HepG2 (cell line): ENCODE results near the gene IDUA. TPM values are rescaled to one million over a fixed set of nuclear protein-coding genes. Genes with fewer than 3 reads are reported as not detected.
A peak's percentile ranks its signal among the peaks of the same experiment; 100 is the strongest.

Experiments used
- ATAC-seq: fragments of 200-7000 bp; cut with Tn5 transposase; 3 replicates; pipeline ENCODE4 v1.9.1; 2020; ENCODE audit warnings: mild to moderate bottlenecking, moderate library complexity
- BruUV-seq: library from RNA; stranded (reverse); fragments of 400-500 nt; replicated peaks from 2 replicates; lab custom pipeline; 2021; lab: Mats Ljungman, UMichigan
- CTCF ChIA-PET: fragments of 300-600 bp; formaldehyde crosslinking; extraction: SDS; loops from one replicate; lab custom pipeline; 2021; ENCODE audit warnings: low total read pairs, inconsistent platforms, low intra/inter-chr PET ratio; lab: Yijun Ruan, JAX
- POLR2A ChIA-PET: fragments of 350-600 bp; sonication (Branson Sonifier 250); formaldehyde crosslinking; loops from one replicate; lab custom pipeline; 2020; ENCODE audit warnings: antibody characterized with exemption, inconsistent platforms; lab: Yijun Ruan, JAX
- DNase-seq: peaks from one replicate; pipeline ENCODE4 v3.0.0-alpha.2; 2015; ENCODE audit warnings: low spot score
- FAIRE-seq: peaks from 3 replicates; lab custom pipeline; 2011; peaks lifted over from hg19 to GRCh38; lab: Jason Lieb, UNC
- H2AFZ ChIP-seq: one replicate; pipeline ENCODE4 v1.6.1; 2011; ENCODE audit warnings: low read length, inconsistent platforms
- H3K27ac ChIP-seq: fragments of 300-600 bp; 3 replicates; pipeline ENCODE4 v1.8.0; 2011; ENCODE audit warnings: mixed run types, mild to moderate bottlenecking, mixed read lengths, low read length, inconsistent platforms; ENCODE audit not compliant: insufficient read depth; ENCODE audit errors: extremely low read length
- H3K27me3 ChIP-seq, 2 experiments: fragments of 200-600 bp in 1 of 2; 2 replicates in 1 of 2; 3 replicates in 1 of 2; pipeline versions ENCODE4 v1.6.0 to v1.8.0; 2011; ENCODE audit warnings: low read length in 2 of 2, mild to moderate bottlenecking in 2 of 2, moderate library complexity in 2 of 2, inconsistent platforms in 1 of 2; ENCODE audit not compliant: insufficient read depth in 2 of 2, control insufficient read depth in 1 of 2
- H3K36me3 ChIP-seq, 2 experiments: fragments of 200-600 bp in 1 of 2; replicated peaks in 1 of 2; 2 replicates in 1 of 2; 3 replicates in 1 of 2; pipeline versions ENCODE4 v1.5.1 to v1.8.0; 2011; ENCODE audit warnings: low read length in 2 of 2, inconsistent platforms in 1 of 2; ENCODE audit not compliant: insufficient read depth in 2 of 2, control insufficient read depth in 1 of 2
- H3K4me1 ChIP-seq: 2 replicates; pipeline ENCODE4 v1.5.1; 2012; ENCODE audit warnings: low read length, inconsistent platforms; ENCODE audit not compliant: insufficient read depth
- H3K4me2 ChIP-seq: 2 replicates; pipeline ENCODE4 v1.6.0; 2011; ENCODE audit warnings: low read depth, low read length, inconsistent platforms
- H3K4me3 ChIP-seq, 3 experiments: fragments of 200-600 bp in 1 of 3; sonication (generic), shearing (Covaris generic) in 1 of 3; replicated peaks in 1 of 3; 2 replicates each; pipeline ENCODE4 v1.5.1; 2011 to 2016; ENCODE audit warnings: low read length in 3 of 3, inconsistent platforms in 2 of 3, low read depth in 2 of 3, mild to moderate bottlenecking in 2 of 3, control low read depth in 1 of 3, mixed read lengths in 1 of 3; ENCODE audit not compliant: insufficient read depth in 1 of 3
- H3K79me2 ChIP-seq: one replicate; pipeline ENCODE4 v1.6.1; 2011; ENCODE audit warnings: low read length, inconsistent platforms; ENCODE audit not compliant: insufficient read depth
- H3K9ac ChIP-seq: 2 replicates; pipeline ENCODE4 v1.6.0; 2011; ENCODE audit warnings: mild to moderate bottlenecking, low read depth, low read length, inconsistent platforms; ENCODE audit not compliant: insufficient read depth
- H3K9me3 ChIP-seq: 2 replicates; pipeline ENCODE4 v1.5.1; 2012; ENCODE audit warnings: mild to moderate bottlenecking, low read length
- H4K20me1 ChIP-seq: 2 replicates; pipeline ENCODE4 v1.6.0; 2011; ENCODE audit warnings: inconsistent platforms, mild to moderate bottlenecking, low read length, moderate library complexity; ENCODE audit not compliant: insufficient read depth
- ARID4A ChIP-seq: sonication (generic); formaldehyde crosslinking; IDR thresholded peaks from 2 replicates; pipeline ENCODE4 v1.5.0; 2020; ENCODE audit warnings: mild to moderate bottlenecking, missing genetic modification reagents, borderline replicate concordance
- FOXC1 ChIP-seq: sonication (generic); formaldehyde crosslinking; IDR thresholded peaks from 2 replicates; pipeline ENCODE4 v1.8.0; 2022; ENCODE audit warnings: mild to moderate bottlenecking, missing genetic modification reagents, borderline replicate concordance
- HDAC1 ChIP-seq: sonication (generic); formaldehyde crosslinking; IDR thresholded peaks from 2 replicates; pipeline ENCODE4 v1.5.1; 2020; ENCODE audit warnings: mild to moderate bottlenecking, missing genetic modification reagents
- HHEX ChIP-seq: IDR thresholded peaks from 2 replicates; pipeline ENCODE4 v1.6.1; 2016; ENCODE audit warnings: control low read depth
- KLF6 ChIP-seq: IDR thresholded peaks from 2 replicates; pipeline ENCODE4 v1.8.0; 2016; ENCODE audit warnings: missing biosample characterization, missing genetic modification reagents
- SIX1 ChIP-seq: sonication (generic); formaldehyde crosslinking; IDR thresholded peaks from 2 replicates; pipeline ENCODE4 v1.4.0; 2020; ENCODE audit warnings: missing genetic modification reagents, borderline replicate concordance
- TBP ChIP-seq: sonication (generic); formaldehyde crosslinking; IDR thresholded peaks from 2 replicates; pipeline ENCODE4 v1.5.0; 2020; ENCODE audit warnings: missing genetic modification reagents
- TSC22D2 ChIP-seq: sonication (generic); formaldehyde crosslinking; IDR thresholded peaks from 2 replicates; pipeline ENCODE4 v1.5.1; 2020; ENCODE audit warnings: missing genetic modification reagents, mild to moderate bottlenecking, borderline replicate concordance
- ZC3H13 ChIP-seq: sonication (generic); formaldehyde crosslinking; IDR thresholded peaks from 2 replicates; pipeline ENCODE4 v1.8.1; 2023; ENCODE audit warnings: mild to moderate bottlenecking, missing genetic modification reagents, moderate library complexity
- ZNF207 ChIP-seq: fragments of 450-650 bp; IDR thresholded peaks from 2 replicates; pipeline ENCODE4 v1.6.1; 2016; ENCODE audit warnings: antibody characterized with exemption, borderline replicate concordance
- ZNF737 ChIP-seq: sonication (generic); formaldehyde crosslinking; IDR thresholded peaks from 2 replicates; pipeline ENCODE4 v1.5.0; 2020; ENCODE audit warnings: missing genetic modification reagents, mild to moderate bottlenecking, borderline replicate concordance
- WGBS: methylation state at CpG from one replicate; pipeline ENCODE4 v1.1.6; 2017; ENCODE audit warnings: low lambda C conversion rate; 5-methylcytosine and 5-hydroxymethylcytosine counted together
- in situ Hi-C: cut with HindIII; loops from 2 replicates; pipeline ENCODE4 v1.10.0; 2017; ENCODE audit warnings: low pct_unique_long_range_greater_than_20kb; ENCODE audit not compliant: extremely low pct_ligation_motif_present
- intact Hi-C: fragments of 100-400 bp; cut with micrococcal nuclease; formaldehyde crosslinking; loops from one replicate; pipeline ENCODE4 v1.10.0; 2022; ENCODE audit not compliant: unreplicated experiment
- polyA plus RNA-seq, 8 experiments: library from polyadenylated mRNA; depleted of rRNA in 3 of 8; stranded (reverse) in 7 of 8; unstranded in 1 of 8; fragments of >200 nt; fragmentation: Illumina TruSeq in 4 of 8; extraction: Trizol in 4 of 8; gene quantifications; 2 replicates each; pipeline versions ENCODE4 v1.2.1 to v1.2.3, GENCODE V29; 2011 to 2016; ENCODE audit warnings: low read depth in 4 of 8, missing spikeins in 1 of 8, mixed read lengths in 1 of 8; ENCODE audit not compliant: insufficient read depth in 1 of 8
- total RNA-seq, 5 experiments: library from RNA; depleted of rRNA; stranded (reverse); fragments of >200 nt; fragmentation: Illumina TruSeq; extraction: Trizol; gene quantifications; 2 replicates each; pipeline ENCODE4 v1.2.3, GENCODE V29; 2016; ENCODE audit warnings: low read depth in 1 of 5
- TF ChIP-seq, protein P1 (sequence below): sonication (generic); formaldehyde crosslinking; IDR thresholded peaks from 2 replicates; pipeline ENCODE4 v1.4.0; 2020; ENCODE audit warnings: missing genetic modification reagents, borderline replicate concordance
- TF ChIP-seq, protein P2 (sequence below): sonication (generic); formaldehyde crosslinking; IDR thresholded peaks from 2 replicates; pipeline ENCODE4 v1.4.0; 2020; ENCODE audit warnings: mild to moderate bottlenecking, missing genetic modification reagents

IDUA gene
- total and polyA plus RNA-seq, 2 of the 13 experiments (the other 11 are each of a cell fraction or from before 2014, with no cell fraction given) = 0.77 to 1.0 TPM

- intact Hi-C loops (loop anchor here (2.0 kb wide), 1 partner anchor 20 kb away; the partner anchor contains the start of gene SLC26A1), in situ Hi-C loops (no loop called here)
- no TSS peak for BruUV-seq
- Histone ChIP-seq H3K4me1 (peaks cover 21% of the 10 kb centered on the region), H3K9ac (peak overlapping the region; percentile 67), H3K36me3 (no peaks in the 10 kb centered on the region), H3K4me2 (peak overlapping the region; percentile 98), H3K27me3 (peaks cover 0 to 3% of the 10 kb centered on the region in 2 experiments; a peak in 2 of 5 replicates), H3K9me3 (no peaks in the 10 kb centered on the region), H4K20me1 (peaks cover 3% of the 10 kb centered on the region; the same call in 1 of the 2 replicates), H3K27ac (no peak overlapping the region), H3K4me3 (peak overlapping the region; percentile 74 to 87 (median 81)), H2AFZ (no peak overlapping the region), H3K79me2 (no peaks in the 10 kb centered on the region)
- 0% methylated on average over 2 of the region's 65 CpGs for WGBS
- no peak for DNase-seq
- no peak for FAIRE-seq
- peak; percentile 56 for ATAC-seq
- ChIA-PET CTCF (no interaction called here), POLR2A (interaction anchor here (1.4 kb wide), 2 partner anchors 14 to 41 kb away, joined by 3 to 4 read pairs; partner anchors contain the start of genes GAK, IDUA and TMEM175)
- TF ChIP-seq TBP (CRISPR knock-in tag) = no peak
- 0 out of 2 replicates have a peak, but pooled peaks have one; percentile 24 for TF ChIP-seq HDAC1 (CRISPR knock-in tag)
- TF ChIP-seq ZC3H13 (CRISPR knock-in tag) = no peak
- TF ChIP-seq ZNF207 = no peak
- no peak for TF ChIP-seq SIX1 (CRISPR knock-in tag)
- TF ChIP-seq ARID4A (CRISPR knock-in tag) = peak; percentile 49; the same call in 1 of the 2 replicates
- TF ChIP-seq, protein P1, sequence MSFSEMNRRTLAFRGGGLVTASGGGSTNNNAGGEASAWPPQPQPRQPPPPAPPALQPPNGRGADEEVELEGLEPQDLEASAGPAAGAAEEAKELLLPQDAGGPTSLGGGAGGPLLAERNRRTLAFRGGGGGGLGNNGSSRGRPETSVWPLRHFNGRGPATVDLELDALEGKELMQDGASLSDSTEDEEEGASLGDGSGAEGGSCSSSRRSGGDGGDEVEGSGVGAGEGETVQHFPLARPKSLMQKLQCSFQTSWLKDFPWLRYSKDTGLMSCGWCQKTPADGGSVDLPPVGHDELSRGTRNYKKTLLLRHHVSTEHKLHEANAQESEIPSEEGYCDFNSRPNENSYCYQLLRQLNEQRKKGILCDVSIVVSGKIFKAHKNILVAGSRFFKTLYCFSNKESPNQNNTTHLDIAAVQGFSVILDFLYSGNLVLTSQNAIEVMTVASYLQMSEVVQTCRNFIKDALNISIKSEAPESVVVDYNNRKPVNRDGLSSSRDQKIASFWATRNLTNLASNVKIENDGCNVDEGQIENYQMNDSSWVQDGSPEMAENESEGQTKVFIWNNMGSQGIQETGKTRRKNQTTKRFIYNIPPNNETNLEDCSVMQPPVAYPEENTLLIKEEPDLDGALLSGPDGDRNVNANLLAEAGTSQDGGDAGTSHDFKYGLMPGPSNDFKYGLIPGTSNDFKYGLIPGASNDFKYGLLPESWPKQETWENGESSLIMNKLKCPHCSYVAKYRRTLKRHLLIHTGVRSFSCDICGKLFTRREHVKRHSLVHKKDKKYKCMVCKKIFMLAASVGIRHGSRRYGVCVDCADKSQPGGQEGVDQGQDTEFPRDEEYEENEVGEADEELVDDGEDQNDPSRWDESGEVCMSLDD (CRISPR knock-in tag) = no peak
- TF ChIP-seq, protein P2, sequence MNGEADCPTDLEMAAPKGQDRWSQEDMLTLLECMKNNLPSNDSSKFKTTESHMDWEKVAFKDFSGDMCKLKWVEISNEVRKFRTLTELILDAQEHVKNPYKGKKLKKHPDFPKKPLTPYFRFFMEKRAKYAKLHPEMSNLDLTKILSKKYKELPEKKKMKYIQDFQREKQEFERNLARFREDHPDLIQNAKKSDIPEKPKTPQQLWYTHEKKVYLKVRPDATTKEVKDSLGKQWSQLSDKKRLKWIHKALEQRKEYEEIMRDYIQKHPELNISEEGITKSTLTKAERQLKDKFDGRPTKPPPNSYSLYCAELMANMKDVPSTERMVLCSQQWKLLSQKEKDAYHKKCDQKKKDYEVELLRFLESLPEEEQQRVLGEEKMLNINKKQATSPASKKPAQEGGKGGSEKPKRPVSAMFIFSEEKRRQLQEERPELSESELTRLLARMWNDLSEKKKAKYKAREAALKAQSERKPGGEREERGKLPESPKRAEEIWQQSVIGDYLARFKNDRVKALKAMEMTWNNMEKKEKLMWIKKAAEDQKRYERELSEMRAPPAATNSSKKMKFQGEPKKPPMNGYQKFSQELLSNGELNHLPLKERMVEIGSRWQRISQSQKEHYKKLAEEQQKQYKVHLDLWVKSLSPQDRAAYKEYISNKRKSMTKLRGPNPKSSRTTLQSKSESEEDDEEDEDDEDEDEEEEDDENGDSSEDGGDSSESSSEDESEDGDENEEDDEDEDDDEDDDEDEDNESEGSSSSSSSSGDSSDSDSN = peak; percentile 52; the same call in 1 of the 2 replicates
- TF ChIP-seq TSC22D2 (CRISPR knock-in tag) = no peak
- TF ChIP-seq ZNF737 (CRISPR knock-in tag) = no peak
- TF ChIP-seq HHEX = no peak
- no peak for TF ChIP-seq KLF6 (CRISPR knock-in tag)
- TF ChIP-seq FOXC1 (CRISPR knock-in tag) = no peak
Observed at GRCh38 chr4:972651-973424, 14.0 kb upstream of the IDUA start.
